VCaP (cell line): ENCODE measurements around the gene EXOSC9.

Source experiments
- H3K27ac ChIP-seq: fragments of 450-650 bp; 2 replicates; pipeline ENCODE4 v1.5.1; 2017
- CTCF ChIP-seq: fragments of 450-650 bp; conservative IDR thresholded peaks from 2 replicates; pipeline ENCODE4 v1.5.1; 2017; ENCODE audit warnings: mild to moderate bottlenecking, moderate library complexity

The EXOSC9 gene

GRCh38 chr4:121817006-121817405 lies 15.9 kb downstream of the EXOSC9 start:
- H3K27ac ChIP-seq: no peak overlapping the region
- no peak for TF ChIP-seq CTCF

- no peak for TF ChIP-seq CTCF
- no peak overlapping the region for H3K27ac ChIP-seq
Measured at GRCh38 chr4:121817701-121818100, 16.6 kb downstream of the EXOSC9 start.

GRCh38 chr4:121818215-121818614 lies 17.1 kb downstream of the EXOSC9 start:
- no peak overlapping the region for H3K27ac ChIP-seq
- TF ChIP-seq CTCF: no peak

GRCh38 chr4:121819216-121819965 lies 18.3 kb downstream of the EXOSC9 start:
- TF ChIP-seq CTCF: no peak
- H3K27ac ChIP-seq: no peak overlapping the region

- TF ChIP-seq CTCF: no peak
- no peak overlapping the region for H3K27ac ChIP-seq
Measured at GRCh38 chr4:121822047-121822446, 20.9 kb downstream of the EXOSC9 start.

GRCh38 chr4:121822796-121823504 lies 21.8 kb downstream of the EXOSC9 start:
- peak; percentile 4; the same call in 1 of the 2 replicates for TF ChIP-seq CTCF
- H3K27ac ChIP-seq: peak overlapping the region; percentile 61; the same call in 1 of the 2 replicates

- TF ChIP-seq CTCF: no peak
- peak within 1 kb of the TSS; percentile 61 for H3K27ac ChIP-seq
Measured at GRCh38 chr4:121823505-121824170, 22.5 kb downstream of the EXOSC9 start, which contains the start of gene CCNA2. TSS of gene CCNA2 (minus strand) at chr4:121823883. CDS start at chr4:121823628, 255 bp downstream.
